Forelimb muscle (tissue), 1 donor: Measurements from ENCODE around the gene RAP2A. TPM values are rescaled to one million over a fixed set of nuclear protein-coding genes. Genes with fewer than 3 reads are reported as not detected.

Source experiments
- DNase-seq: peaks from one replicate; pipeline ENCODE4 v3.0.0-alpha.2; 2013; ENCODE audit warnings: low read depth
- polyA plus RNA-seq: library from polyadenylated mRNA; unstranded; fragments of 120-200 nt; gene quantifications from one replicate; pipeline ENCODE4 v1.2.1, GENCODE V29; 2013; ENCODE audit not compliant: insufficient read length

The RAP2A gene
- 26.4 TPM for polyA plus RNA-seq

GRCh38 chr13:97433727-97434396, at the start of gene RAP2A:
RAP2A (plus strand) TSS chr13:97434169; CDS start chr13:97434471, 302 bp downstream.
- DNase-seq = peak; percentile 60

GRCh38 chr13:97384371-97384770, 49.6 kb upstream of the RAP2A start:
- DNase-seq = no peak

GRCh38 chr13:97385146-97385545, 48.8 kb upstream of the RAP2A start:
- no peak for DNase-seq

GRCh38 chr13:97385854-97386253, 48.1 kb upstream of the RAP2A start:
- DNase-seq = no peak

- DNase-seq = no peak
Observed at GRCh38 chr13:97386801-97387484, 47.0 kb upstream of the RAP2A start.

GRCh38 chr13:97387485-97387839, 46.5 kb upstream of the RAP2A start:
- no peak for DNase-seq

- no peak for DNase-seq
Observed at GRCh38 chr13:97387890-97388289, 46.1 kb upstream of the RAP2A start.

GRCh38 chr13:97388373-97388772, 45.6 kb upstream of the RAP2A start:
- no peak for DNase-seq

- no peak for DNase-seq
Observed at GRCh38 chr13:97390941-97391600, 42.9 kb upstream of the RAP2A start.

- DNase-seq = no peak
Observed at GRCh38 chr13:97392020-97392419, 41.9 kb upstream of the RAP2A start.

GRCh38 chr13:97394542-97394941, 39.4 kb upstream of the RAP2A start:
- DNase-seq = no peak

GRCh38 chr13:97395447-97396136, 38.4 kb upstream of the RAP2A start:
- DNase-seq = no peak

GRCh38 chr13:97397267-97397666, 36.7 kb upstream of the RAP2A start:
- no peak for DNase-seq

- DNase-seq = no peak
Observed at GRCh38 chr13:97401421-97401820, 32.5 kb upstream of the RAP2A start.

- DNase-seq = no peak
Observed at GRCh38 chr13:97403893-97404750, 29.8 kb upstream of the RAP2A start.

GRCh38 chr13:97407540-97407939, 26.4 kb upstream of the RAP2A start:
- no peak for DNase-seq

GRCh38 chr13:97408938-97409337, 25.0 kb upstream of the RAP2A start:
- DNase-seq = no peak

GRCh38 chr13:97411984-97412383, 22.0 kb upstream of the RAP2A start:
- no peak for DNase-seq

GRCh38 chr13:97413694-97414093, 20.3 kb upstream of the RAP2A start:
- no peak for DNase-seq

- no peak for DNase-seq
Observed at GRCh38 chr13:97414392-97414791, 19.6 kb upstream of the RAP2A start.

GRCh38 chr13:97417698-97418097, 16.3 kb upstream of the RAP2A start:
- no peak for DNase-seq
